Progenitor cell of endocrine pancreas (in vitro differentiated cells): ENCODE results near the gene STK24. TPM values are rescaled to one million over a fixed set of nuclear protein-coding genes. Genes with fewer than 3 reads are reported as not detected.

ENCODE experiments used
- DNase-seq: peaks from one replicate; pipeline ENCODE4 v3.0.0; 2021; ENCODE audit warnings: low spot score; ENCODE audit not compliant: unreplicated experiment
- H3K27ac Mint-ChIP-seq: 2 replicates; pipeline ENCODE4 v1.8.0; 2021; ENCODE audit warnings: mild to moderate bottlenecking, moderate library complexity, mixed read lengths
- H3K27me3 Mint-ChIP-seq: 2 replicates; pipeline ENCODE4 v1.8.0; 2021; ENCODE audit warnings: mixed read lengths
- H3K36me3 Mint-ChIP-seq: 2 replicates; pipeline ENCODE4 v1.8.0; 2022; ENCODE audit warnings: mixed read lengths; ENCODE audit not compliant: insufficient read depth
- H3K4me1 Mint-ChIP-seq: 2 replicates; pipeline ENCODE4 v1.8.0; 2021; ENCODE audit warnings: low read depth, mixed read lengths
- H3K4me3 Mint-ChIP-seq: 2 replicates; pipeline ENCODE4 v1.8.0; 2021; ENCODE audit warnings: low read depth, mild to moderate bottlenecking, moderate library complexity, mixed read lengths
- H3K9me3 Mint-ChIP-seq: 2 replicates; pipeline ENCODE4 v1.8.0; 2021; ENCODE audit warnings: low read depth, mixed read lengths
- total RNA-seq: library from RNA; stranded (reverse); gene quantifications from 2 replicates; pipeline ENCODE4 v1.2.1, GENCODE V29; 2021
- TF ChIP-seq, protein P1 (sequence below): fragments of 200-600 bp; sonication (generic); IDR thresholded peaks from one replicate; pipeline ENCODE4 v1.5.0; 2021; ENCODE audit warnings: antibody characterized with exemption, mild to moderate bottlenecking; ENCODE audit not compliant: unreplicated experiment

Gene STK24
- total RNA-seq, 1 donor from 2014 or later: 113 TPM

DNA sequence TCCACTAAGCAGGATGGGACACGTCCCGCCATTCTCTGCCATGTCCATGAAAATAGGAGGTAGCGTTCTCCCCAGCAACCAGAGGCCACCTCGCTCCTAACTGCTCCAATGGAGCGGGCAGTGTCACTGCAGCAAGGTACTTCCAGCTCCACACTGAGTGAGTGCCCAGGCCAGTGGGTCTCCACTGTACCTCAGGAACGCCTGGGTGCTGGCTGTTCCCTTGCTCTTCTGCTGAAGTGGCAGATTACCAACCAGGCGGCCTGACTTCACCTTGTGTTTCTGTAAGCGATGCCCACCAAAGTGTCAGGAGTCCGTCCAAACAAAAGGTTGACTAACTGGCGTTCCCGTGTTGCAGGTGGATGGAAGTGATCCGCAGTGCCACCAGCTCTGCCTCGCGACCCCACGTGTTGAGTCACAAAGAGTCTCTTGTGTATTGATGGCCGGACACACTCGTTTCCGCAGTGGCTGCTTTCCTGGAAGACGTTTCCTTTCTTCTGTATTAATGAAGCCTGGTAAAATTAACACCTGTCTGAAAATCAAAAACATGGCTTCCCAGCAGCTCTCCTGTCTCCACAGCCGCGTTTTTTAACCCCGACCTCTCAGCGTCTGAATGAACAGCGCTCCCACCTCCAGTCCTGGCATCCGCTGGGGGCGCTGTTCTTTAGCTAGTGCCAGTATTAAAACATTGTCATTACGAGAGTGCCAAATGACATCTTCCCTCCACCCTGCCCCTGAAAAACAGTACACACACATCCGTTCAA is 128.8 kb downstream of the STK24 start:
- Mint-ChIP-seq H3K27ac (no peak overlapping the region), H3K4me3 (no peak overlapping the region), H3K36me3 (peaks cover 33% of the 10 kb centered on the region), H3K4me1 (peaks cover 25% of the 10 kb centered on the region), H3K27me3 (no peaks in the 10 kb centered on the region), H3K9me3 (no peaks in the 10 kb centered on the region)
- DNase-seq: no peak
- TF ChIP-seq, protein P1, sequence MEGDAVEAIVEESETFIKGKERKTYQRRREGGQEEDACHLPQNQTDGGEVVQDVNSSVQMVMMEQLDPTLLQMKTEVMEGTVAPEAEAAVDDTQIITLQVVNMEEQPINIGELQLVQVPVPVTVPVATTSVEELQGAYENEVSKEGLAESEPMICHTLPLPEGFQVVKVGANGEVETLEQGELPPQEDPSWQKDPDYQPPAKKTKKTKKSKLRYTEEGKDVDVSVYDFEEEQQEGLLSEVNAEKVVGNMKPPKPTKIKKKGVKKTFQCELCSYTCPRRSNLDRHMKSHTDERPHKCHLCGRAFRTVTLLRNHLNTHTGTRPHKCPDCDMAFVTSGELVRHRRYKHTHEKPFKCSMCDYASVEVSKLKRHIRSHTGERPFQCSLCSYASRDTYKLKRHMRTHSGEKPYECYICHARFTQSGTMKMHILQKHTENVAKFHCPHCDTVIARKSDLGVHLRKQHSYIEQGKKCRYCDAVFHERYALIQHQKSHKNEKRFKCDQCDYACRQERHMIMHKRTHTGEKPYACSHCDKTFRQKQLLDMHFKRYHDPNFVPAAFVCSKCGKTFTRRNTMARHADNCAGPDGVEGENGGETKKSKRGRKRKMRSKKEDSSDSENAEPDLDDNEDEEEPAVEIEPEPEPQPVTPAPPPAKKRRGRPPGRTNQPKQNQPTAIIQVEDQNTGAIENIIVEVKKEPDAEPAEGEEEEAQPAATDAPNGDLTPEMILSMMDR: peak; percentile 65

DNA sequence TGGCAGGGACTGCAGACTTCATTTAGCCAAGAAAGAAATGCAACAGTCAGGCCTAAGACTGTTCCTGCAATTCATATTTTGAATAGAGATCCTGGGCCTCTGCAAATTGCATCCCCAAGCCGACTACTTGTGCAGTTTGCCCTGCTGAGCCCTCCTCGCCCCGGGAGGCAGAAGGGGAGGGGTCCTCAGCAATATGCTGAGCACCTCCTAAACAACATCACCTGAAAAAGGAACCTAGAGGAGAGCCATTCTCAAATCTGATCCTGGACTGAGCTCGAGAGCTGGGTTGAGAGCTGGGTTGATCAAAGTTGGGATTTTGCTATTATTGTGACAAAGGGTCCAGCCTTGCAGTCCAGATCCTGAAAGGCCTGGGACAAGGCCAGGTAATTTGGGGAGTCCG is 129.8 kb downstream of the STK24 start:
- TF ChIP-seq, protein P1: no peak
- Mint-ChIP-seq H3K27me3 (no peaks in the 10 kb centered on the region), H3K9me3 (no peaks in the 10 kb centered on the region), H3K4me3 (no peak overlapping the region), H3K36me3 (peaks cover 29% of the 10 kb centered on the region), H3K4me1 (peaks cover 25% of the 10 kb centered on the region), H3K27ac (peak overlapping the region; percentile 52)
- DNase-seq: no peak

DNA sequence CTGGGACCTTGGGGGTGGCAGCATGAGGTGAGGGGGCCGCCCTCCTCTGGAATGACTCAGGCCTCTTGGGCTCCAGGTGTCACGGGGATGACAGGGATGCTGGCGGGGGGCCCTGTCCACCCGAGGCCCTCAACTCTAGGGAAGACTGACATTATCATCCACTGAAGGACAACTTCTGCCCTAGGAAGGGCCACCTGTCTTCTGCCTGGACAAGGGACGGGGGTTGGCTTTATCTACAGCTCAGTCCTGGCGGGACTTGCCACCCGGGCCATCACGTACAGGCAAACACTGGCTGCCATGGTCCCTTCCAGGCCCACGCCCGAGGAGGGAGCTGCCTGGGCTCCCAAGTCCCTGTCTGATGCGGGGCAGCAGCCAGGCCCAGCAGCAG is 130.7 kb downstream of the STK24 start:
- H3K4me3 Mint-ChIP-seq: no peak overlapping the region
- H3K9me3 Mint-ChIP-seq: no peaks in the 10 kb centered on the region
- peaks cover 24% of the 10 kb centered on the region for H3K36me3 Mint-ChIP-seq
- H3K27ac Mint-ChIP-seq: peak overlapping the region; percentile 67
- no peaks in the 10 kb centered on the region for H3K27me3 Mint-ChIP-seq
- TF ChIP-seq, protein P1: no peak
- peaks cover 20% of the 10 kb centered on the region for H3K4me1 Mint-ChIP-seq
- DNase-seq: no peak

DNA sequence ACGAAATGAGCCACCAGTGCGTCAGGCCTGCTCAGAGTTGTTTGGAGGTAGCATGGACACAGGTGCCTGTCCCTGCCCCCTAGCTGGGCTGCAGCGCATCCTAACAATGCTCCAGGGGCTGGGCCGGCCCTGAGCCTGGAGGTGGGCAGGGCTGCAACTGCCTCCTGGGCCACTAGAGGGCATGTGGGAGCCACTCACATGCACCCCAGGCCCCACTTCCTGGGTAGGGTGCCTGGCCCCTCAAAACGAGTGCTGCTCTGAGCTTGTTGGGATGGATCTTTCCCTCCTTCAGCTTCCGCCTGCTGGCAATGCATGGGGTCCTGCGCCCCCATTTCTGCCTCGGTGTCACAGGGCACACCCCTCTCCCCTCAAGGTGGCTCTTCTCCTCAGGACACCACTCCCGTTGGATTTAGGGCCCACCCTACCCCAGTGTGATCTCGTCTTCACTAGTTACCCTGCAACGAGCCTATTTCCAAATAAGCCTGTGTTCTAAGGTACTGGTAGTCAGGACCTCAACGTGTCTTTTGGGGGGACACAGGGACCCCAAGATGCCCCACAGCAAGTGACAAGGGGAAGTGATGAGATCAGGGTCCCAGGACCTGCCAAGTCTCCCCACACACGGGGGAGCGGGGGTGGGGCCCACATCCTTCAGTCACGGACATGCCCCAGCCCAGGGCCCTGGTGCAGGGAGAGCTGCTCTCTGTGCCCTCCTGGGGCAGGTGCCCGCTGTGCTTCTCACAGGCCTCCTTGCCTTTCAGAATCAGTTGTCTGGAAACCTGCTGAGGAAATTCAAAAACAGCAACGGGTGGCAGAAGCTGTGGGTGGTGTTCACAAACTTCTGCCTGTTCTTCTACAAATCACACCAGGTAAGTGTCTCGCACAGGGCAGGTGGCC is 131.3 kb downstream of the STK24 start:
- DNase-seq: peak; percentile 70
- H3K4me3 Mint-ChIP-seq: no peak overlapping the region
- TF ChIP-seq, protein P1: peak; percentile 97
- H3K27me3 Mint-ChIP-seq: no peaks in the 10 kb centered on the region
- peak overlapping the region; percentile 59 for H3K27ac Mint-ChIP-seq
- H3K9me3 Mint-ChIP-seq: no peaks in the 10 kb centered on the region
- H3K4me1 Mint-ChIP-seq: peaks cover 14% of the 10 kb centered on the region
- peaks cover 25% of the 10 kb centered on the region for H3K36me3 Mint-ChIP-seq

DNA sequence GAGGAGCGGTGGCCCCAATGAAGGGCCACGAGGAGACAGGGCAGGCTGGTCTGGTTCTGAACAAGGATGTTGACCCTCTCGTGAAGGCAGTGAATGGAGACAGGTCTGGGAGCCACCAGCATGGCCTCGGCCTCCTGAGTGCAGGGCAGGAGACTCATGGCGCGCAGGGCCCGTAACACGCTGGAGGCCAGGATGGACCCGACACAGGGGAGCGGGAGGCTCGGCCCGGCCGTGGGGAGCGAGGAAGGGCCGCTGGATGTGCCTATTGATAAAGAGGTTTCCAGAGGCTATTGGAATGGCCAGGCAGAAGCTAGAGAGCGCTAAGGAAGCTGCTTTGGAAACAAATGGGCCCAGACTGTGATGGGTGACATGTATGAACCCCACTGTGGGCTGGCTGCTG is 132.5 kb downstream of the STK24 start:
- no peak overlapping the region for H3K4me3 Mint-ChIP-seq
- no peaks in the 10 kb centered on the region for H3K9me3 Mint-ChIP-seq
- TF ChIP-seq, protein P1: no peak
- peaks cover 31% of the 10 kb centered on the region for H3K36me3 Mint-ChIP-seq
- H3K27ac Mint-ChIP-seq: peak overlapping the region; percentile 84
- peaks cover 6% of the 10 kb centered on the region for H3K4me1 Mint-ChIP-seq
- no peak for DNase-seq
- no peaks in the 10 kb centered on the region for H3K27me3 Mint-ChIP-seq
